HT1080 (cell line): ENCODE data around the gene SPRR3. TPM values are rescaled to one million over a fixed set of nuclear protein-coding genes. Genes with fewer than 3 reads are reported as not detected.

Source experiments
- DNase-seq: peaks from one replicate; pipeline ENCODE4 v3.0.0-alpha.2; 2015; ENCODE audit warnings: low read depth
- polyA plus RNA-seq, 2 experiments: library from polyadenylated mRNA; depleted of rRNA; stranded (reverse); fragments of >200 nt; gene quantifications; 2 replicates each; pipeline ENCODE4 v1.2.3, GENCODE V29; 2015
- total RNA-seq: library from RNA; depleted of rRNA; stranded (reverse); fragments of >200 nt; shearing (Covaris generic); gene quantifications from 2 replicates; pipeline ENCODE4 v1.2.3, GENCODE V29; 2014; rRNA removed

SPRR3 gene
- not detected in 2 replicates for total RNA-seq
- not detected in 2 replicates for polyA plus RNA-seq (2015; cell fraction: cytosol; rRNA removed)
- not detected in 2 replicates for polyA plus RNA-seq (2015; cell fraction: nucleus; rRNA removed)

GRCh38 chr1:153001382-153001781 is at the start of gene SPRR3:
TSS of gene SPRR3 (plus strand) at chr1:153001749. CDS start at chr1:153003021, 1,272 bp downstream.
- DNase-seq = no peak

- no peak for DNase-seq
These were observed 47.8 kb upstream of the SPRR3 start for GRCh38 chr1:152953761-152954160.

- DNase-seq = peak; percentile 51
These were observed 47.1 kb upstream of the SPRR3 start for GRCh38 chr1:152954436-152954835.

- no peak for DNase-seq
These were observed 44.0 kb upstream of the SPRR3 start for GRCh38 chr1:152957561-152957960.

- no peak for DNase-seq
These were observed 42.3 kb upstream of the SPRR3 start for GRCh38 chr1:152959273-152959672.

GRCh38 chr1:152959801-152960451 is 41.6 kb upstream of the SPRR3 start:
- DNase-seq = no peak

GRCh38 chr1:152960452-152961044 is 41.0 kb upstream of the SPRR3 start:
- peak; percentile 12 for DNase-seq

GRCh38 chr1:152961226-152961891 is 40.2 kb upstream of the SPRR3 start:
- no peak for DNase-seq

GRCh38 chr1:152962876-152963415 is 38.6 kb upstream of the SPRR3 start:
- DNase-seq = no peak

- no peak for DNase-seq
These were observed 37.0 kb upstream of the SPRR3 start for GRCh38 chr1:152964536-152964935.

GRCh38 chr1:152965853-152966252 is 35.7 kb upstream of the SPRR3 start:
- no peak for DNase-seq

- no peak for DNase-seq
These were observed 34.3 kb upstream of the SPRR3 start for GRCh38 chr1:152967201-152967600.

- DNase-seq = no peak
These were observed 33.3 kb upstream of the SPRR3 start for GRCh38 chr1:152968248-152968647.

GRCh38 chr1:152969036-152969435 is 32.5 kb upstream of the SPRR3 start:
- DNase-seq = no peak

GRCh38 chr1:152970495-152970894 is 31.1 kb upstream of the SPRR3 start, which contains the start of gene SPRR4:
TSS of gene SPRR4 (plus strand) at chr1:152970648. CDS start at chr1:152971891, 1,243 bp downstream.
- no peak for DNase-seq

GRCh38 chr1:152972196-152972886 is 29.2 kb upstream of the SPRR3 start:
- DNase-seq = no peak

- no peak for DNase-seq
These were observed 24.9 kb upstream of the SPRR3 start for GRCh38 chr1:152976688-152977087.

GRCh38 chr1:152977614-152978013 is 23.9 kb upstream of the SPRR3 start:
- no peak for DNase-seq

GRCh38 chr1:152980676-152981075 is 20.9 kb upstream of the SPRR3 start:
- DNase-seq = no peak

- DNase-seq = no peak
These were observed 20.2 kb upstream of the SPRR3 start for GRCh38 chr1:152981146-152981871.

GRCh38 chr1:152982076-152982475 is 19.5 kb upstream of the SPRR3 start:
- no peak for DNase-seq
